Activated CD4-positive, alpha-beta T cell treated with anti-CD3 and anti-CD28 coated beads, Interleukin-2, Interleukin-6, amounts not matched to agents 100 ng/mL and 50 ng/mL, durations not matched to agents 16 hours and 8 hours (primary cell): ENCODE measurements around the gene KMT2B.
A peak's percentile ranks its signal among the peaks of the same experiment; 100 is the strongest.

Source experiments
- DNase-seq: peaks from one replicate; pipeline ENCODE4 v3.0.0-alpha.2; 2020

The KMT2B gene

GRCh38 chr19:35727053-35727955 is 9.5 kb downstream of the KMT2B start:
- DNase-seq: no peak

- DNase-seq: no peak
These were observed 10.3 kb downstream of the KMT2B start for GRCh38 chr19:35727956-35728706.

GRCh38 chr19:35729021-35729420 is 11.2 kb downstream of the KMT2B start:
- no peak for DNase-seq

- DNase-seq: no peak
These were observed 12.0 kb downstream of the KMT2B start for GRCh38 chr19:35729763-35730162.

GRCh38 chr19:35730326-35730725 is 12.5 kb downstream of the KMT2B start:
- no peak for DNase-seq

- no peak for DNase-seq
These were observed 13.6 kb downstream of the KMT2B start for GRCh38 chr19:35731353-35731752.

GRCh38 chr19:35731779-35732405 is 14.1 kb downstream of the KMT2B start:
- DNase-seq: no peak

GRCh38 chr19:35732540-35733179 is 14.9 kb downstream of the KMT2B start:
- no peak for DNase-seq

- no peak for DNase-seq
These were observed 15.7 kb downstream of the KMT2B start for GRCh38 chr19:35733180-35734125.

GRCh38 chr19:35734273-35734672 is 16.5 kb downstream of the KMT2B start:
- no peak for DNase-seq

- DNase-seq: no peak
These were observed 17.1 kb downstream of the KMT2B start for GRCh38 chr19:35734889-35735288.

- no peak for DNase-seq
These were observed 19.4 kb downstream of the KMT2B start for GRCh38 chr19:35736913-35737886.

GRCh38 chr19:35738021-35738886 is 20.5 kb downstream of the KMT2B start:
- DNase-seq: no peak

GRCh38 chr19:35738887-35739229 is 21.1 kb downstream of the KMT2B start:
- no peak for DNase-seq

GRCh38 chr19:35739275-35740107 is 21.7 kb downstream of the KMT2B start:
- DNase-seq: no peak

GRCh38 chr19:35740108-35740422 is 22.3 kb downstream of the KMT2B start:
- no peak for DNase-seq

GRCh38 chr19:35740423-35741202 is 22.8 kb downstream of the KMT2B start:
- peak; percentile 98 for DNase-seq

- DNase-seq: no peak
These were observed 23.4 kb downstream of the KMT2B start for GRCh38 chr19:35741203-35741515.
